Dedifferentiated amniotic fluid mesenchymal stem cell (primary cell): ENCODE measurements around the gene ARFRP1.
"Not testable (repeated sequence)": the region's sequence is repeated elsewhere in the genome, so short reads cannot be mapped to it uniquely, and the experiment has no call there.

Experiments used
- DNase-seq: peaks from one replicate; pipeline ENCODE4 v3.0.0-alpha.2; 2016; ENCODE audit errors: extremely low spot score

Gene ARFRP1

DNA sequence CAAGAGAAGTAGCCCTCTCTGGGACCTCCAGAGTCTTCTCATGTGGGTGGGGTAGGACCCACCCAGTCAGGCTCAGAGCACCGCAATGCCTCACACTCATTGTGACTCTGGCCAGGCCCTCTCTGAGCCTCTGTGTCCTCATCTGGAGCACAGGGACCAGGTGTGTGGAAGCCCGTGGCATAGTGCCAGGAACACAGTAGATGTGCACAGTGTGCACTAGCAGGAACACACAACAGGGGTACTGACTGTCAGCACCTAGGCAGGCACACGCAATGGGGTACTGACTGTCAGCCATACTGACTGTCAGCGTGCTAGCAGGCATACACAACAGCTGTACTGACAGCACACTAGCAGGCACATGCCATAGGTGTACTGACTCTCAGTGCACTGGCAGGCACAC lies 52.5 kb downstream of the ARFRP1 start:
- DNase-seq = no peak

DNA sequence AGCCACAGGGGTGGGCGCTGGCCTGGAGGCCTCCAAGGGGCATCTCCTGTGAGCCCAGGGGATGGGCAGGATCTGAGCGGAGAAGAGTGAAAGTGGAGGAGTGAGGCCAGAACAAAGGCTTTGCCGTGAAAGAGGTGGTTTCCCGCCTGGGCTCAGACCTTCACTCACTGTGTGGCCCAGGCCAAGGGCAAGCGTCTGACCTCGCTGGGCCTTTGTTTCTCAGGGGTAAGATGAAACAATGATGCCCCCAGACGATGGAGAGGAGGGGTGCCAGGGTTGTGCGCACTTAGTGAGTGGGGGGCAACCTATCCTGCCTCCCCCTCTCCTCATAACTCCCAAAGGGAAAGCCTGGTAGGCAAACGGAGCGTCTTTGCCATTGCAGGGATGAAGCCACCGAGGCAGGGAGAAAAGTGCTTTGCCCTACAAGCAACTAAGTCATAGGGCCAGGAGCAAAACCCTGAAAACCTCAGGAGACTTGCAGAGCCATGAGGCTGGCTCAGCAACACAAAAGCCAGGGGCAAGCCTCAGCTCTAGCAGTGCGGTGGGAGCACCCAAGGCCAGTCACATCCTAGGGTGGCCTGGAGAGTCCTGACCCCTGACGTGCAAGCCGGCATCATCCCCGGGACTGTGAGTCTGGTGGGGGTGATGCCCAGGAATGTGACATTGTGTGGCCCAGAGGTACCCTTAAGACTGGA lies 53.7 kb downstream of the ARFRP1 start:
- DNase-seq = no peak

DNA sequence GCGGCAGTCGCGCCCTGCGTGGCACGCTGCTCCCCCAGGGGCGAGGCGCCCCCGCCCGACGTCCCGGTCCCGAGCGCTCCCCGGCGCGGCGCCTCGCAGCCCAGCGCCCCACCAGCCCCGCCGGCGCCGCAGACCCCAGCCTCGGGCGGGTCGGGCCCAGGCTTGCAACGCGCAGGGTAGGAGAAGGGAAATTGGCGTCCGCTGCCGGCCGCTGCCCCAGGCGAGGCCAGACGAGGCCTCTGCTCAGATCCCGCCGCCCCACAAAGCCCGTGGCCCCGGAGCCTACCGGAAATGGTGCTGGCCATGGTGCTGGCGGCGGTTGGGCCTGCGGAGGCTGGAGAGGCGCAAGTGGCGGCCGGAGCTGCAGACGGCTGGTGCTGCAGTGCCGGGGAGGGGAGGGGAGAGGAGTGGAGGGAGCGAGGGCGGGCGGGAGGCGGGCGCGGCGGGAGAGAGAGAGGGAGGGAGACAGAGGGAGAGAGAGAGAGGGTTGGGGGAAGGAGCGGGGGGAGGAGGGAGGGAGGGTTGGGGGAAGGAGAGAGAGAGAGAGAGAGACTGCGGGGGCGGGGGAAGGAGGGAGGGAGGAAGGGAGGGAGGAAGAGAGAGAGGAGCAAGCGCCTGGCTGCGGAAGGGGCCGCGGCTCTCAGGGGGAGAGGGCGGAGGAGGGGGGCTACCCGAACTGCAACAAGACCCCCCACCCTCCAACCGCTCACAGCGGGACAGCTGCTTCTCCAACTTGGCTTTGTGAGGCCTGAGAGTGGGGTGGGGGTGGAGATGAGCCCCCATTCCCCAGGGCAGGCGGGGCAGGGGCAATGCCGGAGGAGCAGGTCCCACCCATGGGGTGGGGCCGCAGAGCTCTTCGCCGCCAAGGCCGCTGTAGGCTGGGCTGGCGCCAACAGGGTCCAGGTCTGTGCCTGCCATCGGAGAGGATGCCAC lies 54.5 kb downstream of the ARFRP1 start, which contains the start of gene STMN3:
Gene STMN3 (minus strand): TSS at position 384 of the 933 bp plus-strand sequence. CDS start 79 bp downstream, at position 305.
- peak; percentile 55 for DNase-seq

DNA sequence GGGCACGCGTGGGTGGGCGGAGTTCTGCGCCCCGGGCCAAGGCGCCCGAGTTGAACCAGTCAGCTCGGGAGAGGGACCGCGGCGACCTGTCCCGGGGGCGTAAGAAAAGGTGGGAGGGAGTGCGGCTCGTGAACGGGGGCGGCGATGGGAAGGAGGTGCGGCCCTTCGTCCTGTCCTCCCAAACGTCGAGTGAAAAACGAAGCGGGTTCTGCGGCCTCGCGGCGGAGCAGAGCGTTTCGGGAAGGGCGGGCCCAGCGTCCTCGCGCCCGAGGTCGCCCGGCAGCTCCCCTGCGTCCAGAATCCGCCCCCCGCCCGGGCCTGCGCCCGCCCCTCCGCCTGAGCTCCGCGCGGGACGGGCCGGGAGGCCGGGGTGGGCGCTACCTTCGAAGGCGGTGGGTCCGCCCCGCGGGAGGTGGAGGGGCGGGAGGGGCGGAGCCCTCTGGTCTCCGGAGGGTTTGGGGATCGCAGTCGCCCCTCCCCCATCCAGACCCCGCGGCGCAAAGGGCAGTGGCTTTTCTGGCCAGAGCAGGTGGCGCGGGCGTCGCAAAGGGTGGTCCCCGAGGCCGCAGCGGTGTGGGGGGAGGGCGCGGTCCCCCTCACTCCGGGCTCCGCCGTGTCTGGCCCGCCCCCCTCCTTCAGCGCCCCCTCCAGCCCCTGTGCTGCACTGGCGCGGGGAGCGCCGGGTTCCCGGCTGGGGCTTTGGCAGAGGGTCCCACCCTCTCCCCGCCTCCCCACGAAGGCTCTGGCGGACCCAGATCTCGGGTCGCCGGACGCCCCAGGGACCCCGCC lies 55.4 kb downstream of the ARFRP1 start:
- DNase-seq = no peak

DNA sequence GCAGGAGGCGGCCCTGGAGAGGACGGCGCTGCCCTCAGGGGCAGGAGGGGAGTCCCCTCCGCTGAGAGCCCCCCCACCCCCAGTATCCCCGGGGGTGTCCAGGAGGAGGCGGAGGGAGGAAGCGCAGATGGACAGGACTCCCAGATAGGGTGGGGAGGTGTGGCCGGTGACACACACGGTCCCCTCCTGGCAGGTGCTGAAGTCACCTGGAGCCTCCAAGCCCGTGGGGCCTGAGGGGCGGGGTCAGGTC lies 55.9 kb downstream of the ARFRP1 start:
- no peak for DNase-seq

DNA sequence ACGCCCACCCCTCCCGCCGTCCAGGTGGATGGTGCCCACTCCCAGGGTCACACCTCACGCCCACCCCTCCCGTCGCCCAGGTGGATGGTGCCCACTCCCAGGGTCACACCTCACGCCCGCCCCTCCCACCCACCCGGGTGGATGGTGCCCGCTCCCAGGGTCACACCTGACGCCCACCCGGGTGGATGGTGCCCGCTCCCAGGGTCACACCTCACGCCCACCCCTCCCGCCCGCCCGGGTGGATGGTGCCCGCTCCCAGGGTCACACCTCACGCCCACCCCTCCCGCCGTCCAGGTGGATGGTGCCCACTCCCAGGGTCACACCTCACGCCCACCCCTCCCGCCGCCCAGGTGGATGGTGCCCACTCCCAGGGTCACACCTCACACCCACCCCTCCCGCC lies 57.3 kb downstream of the ARFRP1 start:
- DNase-seq = not testable (repeated sequence)

DNA sequence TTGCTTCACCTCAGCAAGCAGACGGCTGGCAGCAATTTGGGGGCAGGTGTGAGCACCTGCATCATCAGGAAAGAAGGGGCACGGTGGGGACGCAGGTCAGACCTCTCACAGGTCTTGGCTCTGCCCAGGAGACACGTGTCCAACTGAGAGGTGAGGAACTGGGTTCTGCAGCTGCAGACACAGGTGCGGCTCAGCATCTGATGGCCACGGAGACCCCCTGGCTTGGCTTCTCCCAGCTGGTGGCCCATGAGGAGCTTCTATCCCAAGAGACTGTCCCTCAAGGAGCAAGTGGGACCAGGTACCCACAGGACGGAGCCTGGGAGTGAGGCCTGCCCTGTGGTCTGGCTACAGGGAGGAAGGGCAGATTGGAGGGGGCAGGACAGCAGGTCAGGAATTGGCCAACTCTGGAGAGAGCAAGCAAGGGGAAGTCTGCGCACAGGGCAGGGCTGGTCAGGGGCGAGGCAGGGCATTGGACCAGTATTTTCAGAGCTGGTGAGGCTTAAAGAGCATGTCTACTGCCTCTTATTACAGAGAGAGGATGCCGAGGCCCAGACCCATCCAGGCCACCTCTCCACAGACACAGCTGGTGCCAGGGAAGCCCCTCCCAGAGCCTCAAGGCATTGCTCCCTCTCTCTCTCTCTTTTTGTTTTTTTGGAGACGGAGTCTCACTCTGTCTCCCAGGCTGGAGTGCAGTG lies 58.7 kb downstream of the ARFRP1 start:
- DNase-seq = no peak
